Endodermal cell (in vitro differentiated cells): ENCODE results near the gene BAHD1. TPM values are rescaled to one million over a fixed set of nuclear protein-coding genes. Genes with fewer than 3 reads are reported as not detected.

Experiments used
- DNase-seq: peaks from one replicate; pipeline ENCODE4 v3.0.0-alpha.2; 2017
- H3K27ac ChIP-seq: 2 replicates; pipeline ENCODE4 v1.5.1; 2013; ENCODE audit warnings: mild to moderate bottlenecking, low read depth, low read length, moderate library complexity
- H3K27me3 ChIP-seq: 2 replicates; pipeline ENCODE4 v1.6.1; 2013; ENCODE audit warnings: mild to moderate bottlenecking, low read length, moderate library complexity; ENCODE audit not compliant: insufficient read depth, control insufficient read depth, poor library complexity, severe bottlenecking
- H3K36me3 ChIP-seq: 2 replicates; pipeline ENCODE4 v1.7.0; 2013; ENCODE audit warnings: mild to moderate bottlenecking, low read length, moderate library complexity; ENCODE audit not compliant: control insufficient read depth, insufficient read depth
- H3K4me1 ChIP-seq: one replicate; pipeline ENCODE4 v1.7.0; 2013; ENCODE audit warnings: low read length; ENCODE audit not compliant: control insufficient read depth, insufficient read depth
- H3K4me3 ChIP-seq: 2 replicates; pipeline ENCODE4 v1.5.1; 2013; ENCODE audit warnings: mild to moderate bottlenecking, low read length, moderate library complexity
- H3K9ac ChIP-seq: 2 replicates; pipeline ENCODE4 v1.6.1; 2013; ENCODE audit warnings: mild to moderate bottlenecking, low read length, moderate library complexity; ENCODE audit not compliant: poor library complexity, severe bottlenecking; ENCODE audit errors: extremely low read depth
- H3K9me3 ChIP-seq: 2 replicates; pipeline ENCODE4 v1.6.1; 2013; ENCODE audit warnings: mild to moderate bottlenecking, low read length, moderate library complexity; ENCODE audit not compliant: control insufficient read depth
- H3K27ac Mint-ChIP-seq: 2 replicates; pipeline ENCODE4 v1.8.0; 2020; ENCODE audit warnings: mixed read lengths
- H3K27me3 Mint-ChIP-seq: 2 replicates; pipeline ENCODE4 v1.8.0; 2021; ENCODE audit warnings: mild to moderate bottlenecking, mixed read lengths; ENCODE audit not compliant: insufficient read depth
- H3K36me3 Mint-ChIP-seq: 2 replicates; pipeline ENCODE4 v1.8.0; 2020; ENCODE audit warnings: low read depth, mixed read lengths
- H3K4me1 Mint-ChIP-seq: 2 replicates; pipeline ENCODE4 v1.8.0; 2020; ENCODE audit warnings: mixed read lengths
- H3K4me3 Mint-ChIP-seq: 2 replicates; pipeline ENCODE4 v1.8.0; 2020; ENCODE audit warnings: mild to moderate bottlenecking, moderate library complexity, mixed read lengths
- H3K9me3 Mint-ChIP-seq: 2 replicates; pipeline ENCODE4 v1.8.0; 2020; ENCODE audit warnings: mild to moderate bottlenecking, mixed read lengths
- CTCF ChIP-seq: fragments of 200-600 bp; sonication (generic); conservative IDR thresholded peaks from 2 replicates; pipeline ENCODE4 v1.5.0; 2021; ENCODE audit warnings: antibody characterized with exemption, mild to moderate bottlenecking
- WGBS, 2 experiments: methylation state at CpG; one replicate each; pipeline versions ENCODE4 v1.1.5 to v1.1.7; 2013; ENCODE audit warnings: missing lambda C conversion rate in 2 of 2, mixed read lengths in 1 of 2; ENCODE audit not compliant: insufficient coverage in 1 of 2, insufficient read length in 1 of 2; 5-methylcytosine and 5-hydroxymethylcytosine counted together
- long read RNA-seq, 4 experiments: library from polyadenylated mRNA in 2 of 4; library from RNA in 1 of 4; library from capped mRNA in 1 of 4; stranded (forward) in 3 of 4; unstranded in 1 of 4; transcript quantifications; one replicate each; pipeline ENCODE4 v2.0.0, GENCODE V29; 2020 to 2021; ENCODE audit warnings: inconsistent platforms in 1 of 4
- polyA plus RNA-seq, 2 experiments: library from polyadenylated mRNA; stranded (reverse); fragments of 50-300 nt; gene quantifications; one replicate each; pipeline ENCODE4 v1.2.3, GENCODE V29; 2013
- total RNA-seq, 2 donors: library from RNA; stranded (reverse); fragmentation: NEBNext Ultra II Directional in 1 of 2; extraction: Animal tissue kit (Norgen Biotek cat#: 25700) in 1 of 2; gene quantifications; 2 replicates in 1 of 2; 3 replicates in 1 of 2; pipeline ENCODE4 v1.2.1, GENCODE V29; 2021

Gene BAHD1
- total RNA-seq, result 10 to 100 TPM; 23.5 to 30.1 TPM
- 20.3 TPM for polyA plus RNA-seq (2013, experiment 1 of 2)
- polyA plus RNA-seq (2013, experiment 2 of 2), result 20.1 TPM
- long read RNA-seq, experiment 1, full-length matches to known transcripts, result 2 of 12 reads
- long read RNA-seq, experiment 1, partial matches to known transcripts, result 0 of 12 reads
- long read RNA-seq, experiment 1, other reads (novel, unspliced or antisense), result 10 of 12 reads
- long read RNA-seq, experiment 2, full-length matches to known transcripts, result 2 of 25 reads
- long read RNA-seq, experiment 2, partial matches to known transcripts, result 2 of 25 reads
- long read RNA-seq, experiment 2, other reads (novel, unspliced or antisense), result 21 of 25 reads
- long read RNA-seq, experiment 3, partial matches to known transcripts, result 1 of 12 reads
- long read RNA-seq, experiment 3, other reads (novel, unspliced or antisense), result 11 of 12 reads
- long read RNA-seq, experiment 4, partial matches to known transcripts, result 0 of 2 reads
- long read RNA-seq, experiment 4, other reads (novel, unspliced or antisense), result 2 of 2 reads

GRCh38 chr15:40440743-40441564 is at the start of gene BAHD1:
Gene BAHD1 (plus strand): TSS chr15:40440953. CDS start chr15:40458465, 17,512 bp downstream.
- Mint-ChIP-seq H3K4me1 (peaks cover 57% of the 10 kb centered on the region), H3K27ac (peak within 1 kb of the TSS; percentile 94), H3K9me3 (no peaks in the 10 kb centered on the region), H3K4me3 (peak within 1 kb of the TSS; percentile 85), H3K36me3 (no peaks in the 10 kb centered on the region), H3K27me3 (peaks cover 16% of the 10 kb centered on the region)
- Histone ChIP-seq H3K27me3 (peaks cover 25% of the 10 kb centered on the region), H3K9ac (peak within 1 kb of the TSS; percentile 53), H3K36me3 (no peaks in the 10 kb centered on the region), H3K9me3 (no peaks in the 10 kb centered on the region), H3K4me3 (peak within 1 kb of the TSS; percentile 88), H3K4me1 (peaks cover 18% of the 10 kb centered on the region), H3K27ac (peak within 1 kb of the TSS; percentile 38)
- WGBS, 2 experiments, result 0 to 1% methylated on average over 33 to 119 of the region's 119 CpGs
- peak; percentile 99 for DNase-seq
- TF ChIP-seq CTCF, result no peak

GRCh38 chr15:40392986-40393948 is 47.5 kb upstream of the BAHD1 start:
- Mint-ChIP-seq H3K27me3 (no peaks in the 10 kb centered on the region), H3K4me3 (no peak overlapping the region), H3K27ac (no peak overlapping the region), H3K4me1 (no peaks in the 10 kb centered on the region), H3K36me3 (peaks cover 59% of the 10 kb centered on the region), H3K9me3 (peaks cover 2% of the 10 kb centered on the region)
- H3K27ac ChIP-seq, result no peak overlapping the region
- no peaks in the 10 kb centered on the region for H3K4me1 ChIP-seq
- peaks cover 57% of the 10 kb centered on the region for H3K36me3 ChIP-seq
- WGBS, 2 experiments, result 97 to 100% methylated on average over 2 to 3 of the region's 4 CpGs
- DNase-seq, result no peak
- TF ChIP-seq CTCF, result no peak
- peaks cover 3% of the 10 kb centered on the region for H3K9me3 ChIP-seq
- H3K9ac ChIP-seq, result no peak overlapping the region
- H3K27me3 ChIP-seq, result no peaks in the 10 kb centered on the region
- no peak overlapping the region for H3K4me3 ChIP-seq
